GM10248 (cell line): ENCODE measurements around the gene MAFG.

Source experiments
- CTCF ChIA-PET: fragments of 300-600 bp; sonication (Branson Sonifier 250); formaldehyde crosslinking; extraction: SDS; loops from one replicate; lab custom pipeline; 2021; ENCODE audit warnings: antibody characterized with exemption; lab: Yijun Ruan, JAX
- POLR2A ChIA-PET: fragments of 350-650 bp; sonication (Branson Sonifier 250); formaldehyde crosslinking; extraction: SDS; loops from one replicate; lab custom pipeline; 2020; ENCODE audit warnings: antibody characterized with exemption; lab: Yijun Ruan, JAX
- DNase-seq: peaks from one replicate; pipeline ENCODE4 v3.0.0; 2012; ENCODE audit errors: extremely low spot score
- TF ChIP-seq, protein P1 (sequence below): IDR thresholded peaks from 2 replicates; pipeline ENCODE4 v1.5.1; 2012; ENCODE audit warnings: mild to moderate bottlenecking, low read depth; ENCODE audit errors: extremely low read depth, missing control alignments, control extremely low read depth

Gene MAFG

DNA sequence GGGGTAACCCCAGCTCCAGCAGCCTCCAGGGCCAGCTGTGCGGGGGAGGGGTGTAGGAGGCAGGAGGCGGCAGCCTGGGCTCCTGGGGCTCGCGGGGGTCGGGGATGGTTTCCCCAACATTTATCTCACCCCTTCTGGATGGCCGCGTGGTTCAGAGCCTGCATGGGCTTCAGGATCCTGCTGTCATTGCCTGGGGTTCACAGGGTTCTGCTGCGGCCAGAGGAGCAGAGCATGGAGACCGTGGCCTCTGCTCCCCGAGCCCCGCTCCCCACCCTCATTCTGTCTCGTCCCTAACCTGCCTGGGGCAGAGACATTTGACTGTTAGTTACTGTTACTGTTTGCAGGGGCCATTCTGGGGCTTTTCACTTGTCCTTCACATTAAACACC is 14.6 kb upstream of the MAFG start:
- POLR2A ChIA-PET: no interaction called here
- no peak for DNase-seq
- TF ChIP-seq, protein P1, sequence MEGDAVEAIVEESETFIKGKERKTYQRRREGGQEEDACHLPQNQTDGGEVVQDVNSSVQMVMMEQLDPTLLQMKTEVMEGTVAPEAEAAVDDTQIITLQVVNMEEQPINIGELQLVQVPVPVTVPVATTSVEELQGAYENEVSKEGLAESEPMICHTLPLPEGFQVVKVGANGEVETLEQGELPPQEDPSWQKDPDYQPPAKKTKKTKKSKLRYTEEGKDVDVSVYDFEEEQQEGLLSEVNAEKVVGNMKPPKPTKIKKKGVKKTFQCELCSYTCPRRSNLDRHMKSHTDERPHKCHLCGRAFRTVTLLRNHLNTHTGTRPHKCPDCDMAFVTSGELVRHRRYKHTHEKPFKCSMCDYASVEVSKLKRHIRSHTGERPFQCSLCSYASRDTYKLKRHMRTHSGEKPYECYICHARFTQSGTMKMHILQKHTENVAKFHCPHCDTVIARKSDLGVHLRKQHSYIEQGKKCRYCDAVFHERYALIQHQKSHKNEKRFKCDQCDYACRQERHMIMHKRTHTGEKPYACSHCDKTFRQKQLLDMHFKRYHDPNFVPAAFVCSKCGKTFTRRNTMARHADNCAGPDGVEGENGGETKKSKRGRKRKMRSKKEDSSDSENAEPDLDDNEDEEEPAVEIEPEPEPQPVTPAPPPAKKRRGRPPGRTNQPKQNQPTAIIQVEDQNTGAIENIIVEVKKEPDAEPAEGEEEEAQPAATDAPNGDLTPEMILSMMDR: no peak
- CTCF ChIA-PET: no interaction called here

GRCh38 chr17:81941484-81942166 is 14.1 kb upstream of the MAFG start:
- CTCF ChIA-PET: interaction anchor here (2.5 kb wide), 1 partner anchor 18 kb away, joined by 15 read pairs; no protein-coding TSS in a partner anchor
- TF ChIP-seq, protein P1: no peak
- no peak for DNase-seq
- POLR2A ChIA-PET: interaction anchor here (0.5 kb wide), 1 partner anchor 25 kb away, joined by 3 read pairs; no protein-coding TSS in a partner anchor

GRCh38 chr17:81940538-81941483 is 13.3 kb upstream of the MAFG start:
- CTCF ChIA-PET: interaction anchor here (0.7 to 2.5 kb wide), 3 partner anchors 13 to 19 kb away, joined by 3 to 15 read pairs (median 3); no protein-coding TSS in a partner anchor

DNA sequence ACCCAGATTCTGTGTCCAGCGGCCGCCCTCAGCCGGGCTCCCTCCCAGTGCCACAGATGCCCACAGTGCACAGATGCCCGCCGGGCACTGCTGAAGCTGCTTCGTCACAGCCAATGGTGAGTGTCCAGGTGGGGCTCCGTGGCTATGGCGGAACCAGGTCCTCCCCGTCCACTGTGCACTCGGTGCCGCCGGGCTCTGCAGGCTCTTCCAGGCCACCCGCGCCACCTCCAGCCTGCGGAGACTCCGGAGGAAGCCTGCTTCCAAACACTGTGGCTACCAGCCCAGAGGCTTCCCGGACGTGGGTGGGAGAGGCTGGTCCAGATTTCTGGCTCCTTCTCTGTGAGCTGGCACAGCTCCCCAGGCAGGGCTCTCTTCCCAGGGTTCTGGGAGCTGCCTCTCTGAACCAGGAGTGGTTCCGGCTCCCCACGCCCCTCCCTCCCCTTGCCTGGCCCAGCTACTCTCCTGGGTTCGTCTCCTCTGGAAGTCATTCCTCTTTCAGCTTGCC is 12.4 kb upstream of the MAFG start:
- ChIA-PET CTCF (interaction anchor here (0.7 to 2.5 kb wide), 3 partner anchors 12 to 20 kb away, joined by 3 to 15 read pairs (median 3); no protein-coding TSS in a partner anchor), POLR2A (interaction anchor here (0.6 to 1.1 kb wide), 2 partner anchors 12 to 57 kb away, joined by 3 to 5 read pairs; partner anchors contain the start of gene MAFG)
- TF ChIP-seq, protein P1: no peak
- no peak for DNase-seq

More at GRCh38 chr17:81940538-81941483, 13.3 kb upstream of the MAFG start:
- POLR2A ChIA-PET: interaction anchor here (0.5 to 1.1 kb wide), 3 partner anchors 13 to 58 kb away, joined by 3 to 5 read pairs (median 3); partner anchors contain the start of gene MAFG
- no peak for DNase-seq
- TF ChIP-seq, protein P1: no peak

DNA sequence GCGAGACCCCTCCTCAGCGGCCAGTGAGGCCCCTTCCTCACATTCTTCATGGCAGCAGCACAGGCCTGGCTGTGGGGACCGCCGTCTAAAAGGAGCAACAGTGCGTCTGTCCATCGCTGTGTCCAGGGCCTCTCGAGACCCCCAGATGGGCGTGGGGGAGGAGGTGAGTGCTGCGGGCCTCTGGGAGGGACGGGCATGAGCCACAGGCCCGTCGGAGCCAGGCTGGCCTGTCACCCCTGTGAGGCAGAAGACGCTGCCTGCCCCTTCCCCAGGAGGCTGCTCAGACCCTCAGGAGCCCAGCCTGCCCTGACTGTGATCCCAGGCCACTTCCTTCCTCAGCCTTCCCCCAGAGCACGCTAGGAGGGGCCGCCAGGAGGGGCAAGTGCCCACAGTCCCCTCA is 11.7 kb upstream of the MAFG start:
- ChIA-PET POLR2A (no interaction called here), CTCF (interaction anchor here (1.4 to 2.5 kb wide), 2 partner anchors 20 to 81 kb away, joined by 4 to 15 read pairs; no protein-coding TSS in a partner anchor)

More for the DNA sequence above, 11.7 kb upstream of the MAFG start:
- TF ChIP-seq, protein P1: no peak
- no peak for DNase-seq
